Ectodermal cell (in vitro differentiated cells): Measurements from ENCODE around the gene NUP85.

Experiments used
- H3K27ac ChIP-seq: 2 replicates; pipeline ENCODE4 v1.7.0; 2013; ENCODE audit warnings: mild to moderate bottlenecking, low read depth, low read length; ENCODE audit not compliant: insufficient read depth, poor library complexity, severe bottlenecking
- H3K27me3 ChIP-seq: 2 replicates; pipeline ENCODE4 v1.7.0; 2013; ENCODE audit warnings: mild to moderate bottlenecking, low read length; ENCODE audit not compliant: insufficient read depth, control insufficient read depth, poor library complexity, severe bottlenecking
- H3K36me3 ChIP-seq: one replicate; pipeline ENCODE4 v1.7.0; 2013; ENCODE audit warnings: low read length; ENCODE audit not compliant: control insufficient read depth, insufficient read depth
- H3K4me1 ChIP-seq: one replicate; pipeline ENCODE4 v1.7.0; 2013; ENCODE audit warnings: low read length; ENCODE audit not compliant: control insufficient read depth, insufficient read depth
- H3K4me3 ChIP-seq: 2 replicates; pipeline ENCODE4 v1.7.0; 2013; ENCODE audit warnings: low read depth, low read length, control low read depth; ENCODE audit not compliant: insufficient read depth
- H3K9me3 ChIP-seq: 2 replicates; pipeline ENCODE4 v1.7.0; 2013; ENCODE audit warnings: mild to moderate bottlenecking, low read length, moderate library complexity; ENCODE audit not compliant: control insufficient read depth
- WGBS, 2 experiments: methylation state at CpG; one replicate each; pipeline ENCODE4 v1.1.7; 2013; ENCODE audit warnings: missing lambda C conversion rate in 2 of 2; 5-methylcytosine and 5-hydroxymethylcytosine counted together

The NUP85 gene

DNA sequence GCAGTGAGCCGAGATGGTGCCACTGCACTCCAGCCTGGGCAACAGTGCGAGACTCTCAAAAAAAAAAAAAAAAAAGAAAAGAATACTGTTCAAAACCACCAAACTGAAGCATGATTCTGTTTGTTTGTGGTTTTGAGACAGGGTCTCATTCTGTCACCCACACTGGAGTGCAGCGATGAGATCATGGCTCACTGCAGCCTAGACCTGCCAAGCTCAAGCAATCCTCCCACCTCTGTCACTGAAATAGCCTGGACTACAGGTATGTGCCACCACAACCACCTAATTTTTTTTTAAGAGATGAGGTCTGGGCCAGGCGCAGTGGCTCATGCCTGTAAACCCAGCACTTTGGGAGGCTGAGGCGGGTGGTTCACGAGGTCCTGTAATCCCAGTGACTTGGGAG, 27.0 kb upstream of the NUP85 start:
- Histone ChIP-seq H3K36me3 (peaks cover 41% of the 10 kb centered on the region), H3K9me3 (no peaks in the 10 kb centered on the region), H3K4me1 (no peaks in the 10 kb centered on the region), H3K27ac (no peak overlapping the region), H3K27me3 (no peaks in the 10 kb centered on the region), H3K4me3 (no peak overlapping the region)
- WGBS, 2 experiments: 92% methylated on average over 6 of the region's 6 CpGs

DNA sequence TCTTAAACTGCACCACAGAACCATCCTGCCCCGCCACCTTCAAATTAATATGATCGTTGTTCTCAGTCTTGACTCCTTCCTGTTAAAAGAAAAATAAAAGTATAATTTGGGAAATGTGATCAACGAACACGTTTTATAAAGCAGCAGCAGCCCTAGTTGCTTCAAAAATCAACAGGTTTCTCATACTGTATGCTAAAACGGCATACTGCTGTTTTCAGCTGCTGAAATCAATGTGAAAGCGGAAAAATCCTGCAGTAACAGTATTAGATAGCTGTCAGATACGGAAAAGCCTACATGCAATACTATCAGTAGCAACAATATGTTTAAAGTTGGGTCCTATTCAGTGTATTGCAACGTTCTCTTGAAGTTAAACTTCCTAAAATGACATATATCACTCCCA, 24.4 kb upstream of the NUP85 start:
- Histone ChIP-seq H3K4me3 (peak overlapping the region; percentile 73), H3K4me1 (no peaks in the 10 kb centered on the region), H3K27me3 (no peaks in the 10 kb centered on the region), H3K36me3 (peaks cover 18% of the 10 kb centered on the region), H3K27ac (no peak overlapping the region), H3K9me3 (no peaks in the 10 kb centered on the region)
- WGBS, 2 experiments: 47 to 56% methylated on average over 5 to 8 of the region's 8 CpGs

DNA sequence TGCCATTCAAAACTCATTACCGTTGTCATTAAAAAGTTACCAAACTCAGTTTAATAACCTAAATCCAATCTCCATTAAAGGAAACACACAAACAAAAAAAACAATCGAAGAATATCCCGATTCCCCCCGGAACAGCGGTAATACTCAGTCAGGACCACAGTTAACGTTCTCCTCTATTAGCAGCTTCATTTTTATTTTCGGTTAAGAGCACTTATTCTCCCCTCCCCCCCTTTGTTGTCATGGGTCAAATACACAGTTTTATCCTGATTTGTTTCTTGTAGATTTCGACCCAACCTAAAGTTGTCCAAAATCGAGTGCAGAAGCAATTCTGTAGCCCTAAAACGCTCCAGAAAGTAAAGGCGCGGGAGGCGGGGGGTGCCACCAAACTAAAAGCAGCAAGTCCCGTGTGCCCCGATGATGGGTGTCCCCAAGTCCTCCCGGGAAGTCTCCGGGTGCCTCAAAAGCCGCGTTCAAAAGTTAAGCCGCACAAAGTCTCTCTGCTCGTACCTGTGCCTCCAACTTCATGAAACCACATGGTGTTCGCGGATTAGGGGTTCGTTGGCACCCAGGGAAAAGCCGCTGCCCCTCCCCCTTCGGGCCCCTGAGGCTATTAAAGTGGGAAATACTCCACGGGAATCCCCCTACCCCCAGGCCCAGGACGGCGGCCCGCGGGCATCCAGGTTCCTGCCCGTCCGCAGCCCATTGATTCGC, 23.7 kb upstream of the NUP85 start:
- Histone ChIP-seq H3K27me3 (no peaks in the 10 kb centered on the region), H3K4me3 (peak overlapping the region; percentile 73), H3K27ac (peak overlapping the region; percentile 94), H3K36me3 (peaks cover 11% of the 10 kb centered on the region), H3K9me3 (no peaks in the 10 kb centered on the region), H3K4me1 (no peaks in the 10 kb centered on the region)
- WGBS, 2 experiments: 1% methylated on average over 34 of the region's 34 CpGs

DNA sequence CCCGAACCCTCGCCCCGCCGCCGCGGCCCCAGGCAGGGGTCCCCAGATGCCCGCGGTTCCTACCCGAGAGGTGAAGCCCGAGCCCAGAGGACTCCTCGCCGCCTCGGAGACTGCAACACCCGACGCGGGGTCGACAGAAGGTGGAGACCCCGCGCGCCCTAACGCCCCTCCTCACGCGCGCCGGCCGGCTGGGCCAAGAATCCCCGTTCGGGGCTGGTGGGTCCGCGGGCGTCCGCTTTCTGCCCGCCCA, 23.2 kb upstream of the NUP85 start:
- no peaks in the 10 kb centered on the region for H3K9me3 ChIP-seq
- H3K27ac ChIP-seq: peak overlapping the region; percentile 94
- H3K4me1 ChIP-seq: no peaks in the 10 kb centered on the region
- 0 to 1% methylated on average over 33 of the region's 33 CpGs for WGBS, 2 experiments
- H3K4me3 ChIP-seq: peak overlapping the region; percentile 73
- H3K36me3 ChIP-seq: peaks cover 10% of the 10 kb centered on the region
- no peaks in the 10 kb centered on the region for H3K27me3 ChIP-seq

DNA sequence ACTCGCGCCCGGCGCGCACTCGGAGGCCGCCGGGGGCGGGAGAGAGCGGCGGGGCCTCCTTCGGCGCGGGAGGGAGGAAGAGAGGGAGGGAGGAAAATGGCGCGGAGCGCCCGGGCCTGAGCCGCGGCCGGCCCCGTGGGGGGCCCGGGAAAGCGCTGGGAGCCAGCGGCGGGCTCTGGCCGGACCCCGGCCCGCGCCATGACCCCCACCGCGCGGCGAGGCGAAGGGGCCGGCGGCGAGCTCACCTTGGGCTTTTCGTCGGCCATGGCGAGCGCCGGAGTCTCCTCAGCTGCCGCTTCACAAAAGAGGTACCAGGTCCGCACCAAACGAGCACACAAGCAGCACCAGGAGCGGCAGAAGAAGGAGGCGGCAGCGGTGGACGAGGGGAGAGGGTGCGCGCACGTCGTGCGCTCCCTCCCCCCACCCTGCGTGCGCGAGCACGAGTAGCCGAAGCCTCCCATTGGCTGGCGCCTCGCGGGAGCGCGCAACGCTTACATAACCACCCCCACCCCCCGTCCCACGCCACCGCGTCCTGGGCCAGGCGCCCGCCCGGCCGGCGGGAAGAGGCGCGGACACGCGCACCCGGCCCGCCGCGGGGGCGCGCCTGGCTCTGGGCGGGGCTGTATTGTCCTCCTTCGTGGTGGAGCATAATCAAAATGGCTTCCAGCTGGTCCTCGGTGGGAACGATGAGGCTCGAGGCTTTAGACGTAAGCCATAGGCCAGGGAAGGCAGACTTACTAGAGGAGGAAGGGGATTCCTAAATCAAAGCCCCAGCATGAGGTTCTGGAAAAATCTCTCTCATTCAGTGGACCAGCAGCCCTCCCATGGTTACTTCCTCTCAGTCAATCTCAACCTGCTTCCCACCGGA, 22.7 kb upstream of the NUP85 start, which contains the start of gene SUMO2:
TSS of gene SUMO2 (minus strand) at position 391 of the 868 bp plus-strand sequence. CDS start at position 266, 125 bp downstream.
- H3K27ac ChIP-seq: peak within 1 kb of the TSS; percentile 94

GRCh38 chr17:75183999-75184884, 21.2 kb upstream of the NUP85 start:
- Histone ChIP-seq H3K4me3 (no peak overlapping the region), H3K27ac (no peak overlapping the region), H3K9me3 (no peaks in the 10 kb centered on the region), H3K27me3 (no peaks in the 10 kb centered on the region), H3K4me1 (no peaks in the 10 kb centered on the region), H3K36me3 (peaks cover 7% of the 10 kb centered on the region)
- WGBS, 2 experiments: 95 to 96% methylated on average over 9 of the region's 9 CpGs

More for the DNA sequence above, 22.7 kb upstream of the NUP85 start, which contains the start of gene SUMO2:
- Histone ChIP-seq H3K9me3 (no peaks in the 10 kb centered on the region), H3K36me3 (peaks cover 10% of the 10 kb centered on the region), H3K4me3 (peak within 1 kb of the TSS; percentile 73), H3K4me1 (no peaks in the 10 kb centered on the region), H3K27me3 (no peaks in the 10 kb centered on the region)
- WGBS, 2 experiments: 2% methylated on average over 90 to 91 of the region's 92 CpGs

- 89 to 93% methylated on average over 6 of the region's 6 CpGs for WGBS, 2 experiments
- no peaks in the 10 kb centered on the region for H3K9me3 ChIP-seq
- no peaks in the 10 kb centered on the region for H3K27me3 ChIP-seq
- H3K4me1 ChIP-seq: no peaks in the 10 kb centered on the region
- no peak overlapping the region for H3K27ac ChIP-seq
- no peak overlapping the region for H3K4me3 ChIP-seq
- H3K36me3 ChIP-seq: no peaks in the 10 kb centered on the region
Measured at GRCh38 chr17:75188614-75189013, 16.9 kb upstream of the NUP85 start.

DNA sequence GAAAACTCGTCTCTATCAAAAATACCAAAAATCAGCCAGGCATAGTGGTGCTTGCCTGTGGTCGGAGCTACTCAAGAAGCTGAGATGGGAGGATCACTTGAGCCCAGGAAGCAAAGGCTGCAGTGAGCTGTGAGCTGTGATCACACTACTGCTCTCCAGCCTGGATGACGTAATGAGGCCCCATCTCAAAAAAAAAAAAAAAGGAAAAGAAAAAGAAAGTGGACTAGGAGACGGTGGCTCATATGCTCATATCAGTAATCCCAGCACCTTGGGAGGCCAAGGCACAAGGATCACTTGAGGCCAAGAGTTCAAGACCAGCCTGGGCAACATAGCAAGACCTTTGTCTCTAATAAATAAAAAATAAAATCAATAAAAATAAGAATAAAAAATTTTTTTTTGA, 13.9 kb upstream of the NUP85 start:
- Histone ChIP-seq H3K36me3 (no peaks in the 10 kb centered on the region), H3K27me3 (no peaks in the 10 kb centered on the region), H3K9me3 (no peaks in the 10 kb centered on the region), H3K27ac (no peak overlapping the region), H3K4me3 (no peak overlapping the region), H3K4me1 (no peaks in the 10 kb centered on the region)
- WGBS, 2 experiments: 86 to 89% methylated on average over 4 of the region's 4 CpGs

GRCh38 chr17:75194879-75195278, 10.6 kb upstream of the NUP85 start:
- no peaks in the 10 kb centered on the region for H3K36me3 ChIP-seq
- no peaks in the 10 kb centered on the region for H3K9me3 ChIP-seq
- no peak overlapping the region for H3K27ac ChIP-seq
- H3K27me3 ChIP-seq: no peaks in the 10 kb centered on the region
- no peak overlapping the region for H3K4me3 ChIP-seq
- no peaks in the 10 kb centered on the region for H3K4me1 ChIP-seq
- WGBS, 2 experiments: 94 to 95% methylated on average over 4 of the region's 5 CpGs
